ENCODE measurements around the gene HYDIN. TPM values are rescaled to one million over a fixed set of nuclear protein-coding genes. Genes with fewer than 3 reads are reported as not detected.

HYDIN gene
- total and polyA plus RNA-seq, 2 experiments from 2014 or later = 3.1 to 7.7 TPM

DNA sequence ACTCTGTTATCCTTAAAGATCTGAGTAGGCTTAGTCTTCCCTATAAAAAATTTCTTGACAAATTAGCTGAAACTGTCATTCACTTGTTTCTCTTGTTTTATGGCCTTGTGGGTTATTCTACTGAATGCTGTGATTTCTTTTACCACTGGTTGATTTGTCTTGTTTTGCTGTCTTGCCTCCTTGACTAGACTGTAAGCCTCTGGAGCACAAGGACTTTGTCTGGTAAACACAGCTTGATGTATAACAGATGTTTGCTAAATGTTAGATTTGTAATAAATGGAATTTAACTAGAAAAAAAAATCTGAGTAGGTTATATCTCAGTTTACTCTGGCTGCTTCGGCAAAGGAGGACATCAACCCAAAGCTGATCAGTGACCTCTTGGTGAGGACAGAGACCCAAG is 451.2 kb downstream of the HYDIN start (continued):
- TF ChIP-seq EZH2phosphoT487 (IDR thresholded peaks at IDR 0.05; ENCODE audit: unreplicated experiment) = no peak

DNA sequence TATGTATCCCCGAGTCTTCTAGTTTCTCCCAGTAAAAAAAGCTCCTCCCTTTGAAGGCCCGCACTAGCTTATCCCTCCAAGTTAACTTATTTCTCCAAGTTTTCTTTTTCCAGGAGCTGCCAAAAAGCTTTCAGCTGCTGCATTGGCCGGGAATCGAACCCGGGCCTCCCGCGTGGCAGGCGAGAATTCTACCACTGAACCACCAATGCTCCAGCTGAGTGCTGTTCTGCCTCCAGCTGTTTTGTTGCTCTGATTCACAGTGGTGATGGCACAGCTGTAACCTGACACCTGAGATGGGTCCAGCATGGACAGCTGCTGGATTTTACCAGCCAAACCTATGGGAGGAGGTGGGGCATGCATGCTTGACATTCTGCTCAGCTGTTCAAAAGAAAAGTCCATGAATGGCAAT is 451.6 kb downstream of the HYDIN start:
- Histone ChIP-seq H3K9me2 (ENCODE audit: insufficient read depth) (no peaks in the 10 kb centered on the region), H4K20me1 (replicated peaks; ENCODE audit: insufficient read depth) (0 out of 2 replicates have a peak, but pooled peaks cover 3% of the 10 kb centered on the region), H3K79me2 (replicated peaks; ENCODE audit: insufficient read depth) (no peaks in the 10 kb centered on the region), H3K4me3 (no peak overlapping the region), H2AFZ (no peak overlapping the region), H3K27ac (ENCODE audit: low read depth) (no peak overlapping the region), H3K4me2 (no peak overlapping the region), H3K4me1 (ENCODE audit: insufficient read depth) (0 out of 2 replicates have a peak, but pooled peaks cover 3% of the 10 kb centered on the region), H3F3A (replicated peaks; ENCODE audit: low read depth) (no peaks in the 10 kb centered on the region), H3K36me3 (ENCODE audit: insufficient read depth) (peaks cover 20% of the 10 kb centered on the region; the same call in 1 of the 2 replicates), H3K27me3 (ENCODE audit: insufficient read depth) (no peaks in the 10 kb centered on the region)
- DNase-seq (ENCODE audit: low spot score) (peak; percentile 86), ATAC-seq (peak; percentile 97)
- TF ChIP-seq CREB1 (CRISPR knock-in tag; IDR thresholded peaks at IDR 0.05; ENCODE audit: low read depth) (peak; percentile 64), POLR2AphosphoS5 (IDR thresholded peaks at IDR 0.05; ENCODE audit: low read depth) (peak; percentile 51)
- TF ChIP-seq, protein P1, sequence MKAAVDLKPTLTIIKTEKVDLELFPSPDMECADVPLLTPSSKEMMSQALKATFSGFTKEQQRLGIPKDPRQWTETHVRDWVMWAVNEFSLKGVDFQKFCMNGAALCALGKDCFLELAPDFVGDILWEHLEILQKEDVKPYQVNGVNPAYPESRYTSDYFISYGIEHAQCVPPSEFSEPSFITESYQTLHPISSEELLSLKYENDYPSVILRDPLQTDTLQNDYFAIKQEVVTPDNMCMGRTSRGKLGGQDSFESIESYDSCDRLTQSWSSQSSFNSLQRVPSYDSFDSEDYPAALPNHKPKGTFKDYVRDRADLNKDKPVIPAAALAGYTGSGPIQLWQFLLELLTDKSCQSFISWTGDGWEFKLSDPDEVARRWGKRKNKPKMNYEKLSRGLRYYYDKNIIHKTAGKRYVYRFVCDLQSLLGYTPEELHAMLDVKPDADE (IDR thresholded peaks at IDR 0.05) = no peak
- H3K27me3 Mint-ChIP-seq (ENCODE audit: insufficient read depth, low read depth, poor library complexity) = peaks cover 17% of the 10 kb centered on the region
- peaks cover 3% of the 10 kb centered on the region; the same call in 2 of the 3 replicates for H3K9me3 Mint-ChIP-seq
- H3K4me1 Mint-ChIP-seq = peaks cover 5% of the 10 kb centered on the region; the same call in 1 of the 3 replicates
- H3K36me3 Mint-ChIP-seq (ENCODE audit: low read depth) = peaks cover 63% of the 10 kb centered on the region
- H3K4me3 Mint-ChIP-seq = 0 out of 3 replicates have a peak overlapping the region, but pooled peaks have one; percentile 6
- no peak overlapping the region for H3K27ac Mint-ChIP-seq

DNA sequence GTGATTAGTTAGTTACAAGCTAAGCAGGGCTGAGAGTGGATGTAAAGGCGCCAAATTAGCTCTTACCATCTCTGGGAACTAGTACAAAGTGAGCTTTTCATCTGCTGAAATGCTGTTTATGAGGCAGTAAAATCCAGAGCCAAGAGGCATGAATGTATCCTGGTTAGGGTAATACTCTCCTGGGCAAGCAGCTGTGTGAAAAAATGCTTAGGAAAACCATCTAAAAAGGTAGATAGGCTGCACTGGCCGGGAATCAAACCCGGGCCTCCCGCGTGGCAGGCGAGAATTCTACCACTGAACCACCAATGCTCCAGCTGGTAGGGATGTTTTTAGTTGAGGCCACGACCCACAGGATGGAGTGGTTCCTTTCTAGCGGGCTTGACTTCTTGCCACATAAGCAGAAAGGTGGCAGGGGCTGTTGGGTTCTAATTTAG is 452.5 kb downstream of the HYDIN start:
- Histone ChIP-seq H3K9me2 (ENCODE audit: insufficient read depth) (no peaks in the 10 kb centered on the region), H3K27ac (ENCODE audit: low read depth) (no peak overlapping the region), H3K4me1 (ENCODE audit: insufficient read depth) (0 out of 2 replicates have a peak, but pooled peaks cover 3% of the 10 kb centered on the region), H3K27me3 (ENCODE audit: insufficient read depth) (no peaks in the 10 kb centered on the region), H3K79me2 (replicated peaks; ENCODE audit: insufficient read depth) (no peaks in the 10 kb centered on the region), H3K4me2 (no peak overlapping the region), H3K36me3 (ENCODE audit: insufficient read depth) (peaks cover 20% of the 10 kb centered on the region; the same call in 1 of the 2 replicates), H4K20me1 (replicated peaks; ENCODE audit: insufficient read depth) (0 out of 2 replicates have a peak, but pooled peaks cover 3% of the 10 kb centered on the region), H3K4me3 (no peak overlapping the region), H2AFZ (no peak overlapping the region), H3F3A (replicated peaks; ENCODE audit: low read depth) (no peaks in the 10 kb centered on the region)
- Mint-ChIP-seq H3K4me1 (peaks cover 5% of the 10 kb centered on the region; the same call in 1 of the 3 replicates), H3K4me3 (no peak overlapping the region), H3K36me3 (ENCODE audit: low read depth) (peaks cover 58% of the 10 kb centered on the region), H3K9me3 (peaks cover 3% of the 10 kb centered on the region; the same call in 2 of the 3 replicates), H3K27ac (no peak overlapping the region), H3K27me3 (ENCODE audit: insufficient read depth, low read depth, poor library complexity) (peaks cover 15% of the 10 kb centered on the region)
- TF ChIP-seq, protein P2, sequence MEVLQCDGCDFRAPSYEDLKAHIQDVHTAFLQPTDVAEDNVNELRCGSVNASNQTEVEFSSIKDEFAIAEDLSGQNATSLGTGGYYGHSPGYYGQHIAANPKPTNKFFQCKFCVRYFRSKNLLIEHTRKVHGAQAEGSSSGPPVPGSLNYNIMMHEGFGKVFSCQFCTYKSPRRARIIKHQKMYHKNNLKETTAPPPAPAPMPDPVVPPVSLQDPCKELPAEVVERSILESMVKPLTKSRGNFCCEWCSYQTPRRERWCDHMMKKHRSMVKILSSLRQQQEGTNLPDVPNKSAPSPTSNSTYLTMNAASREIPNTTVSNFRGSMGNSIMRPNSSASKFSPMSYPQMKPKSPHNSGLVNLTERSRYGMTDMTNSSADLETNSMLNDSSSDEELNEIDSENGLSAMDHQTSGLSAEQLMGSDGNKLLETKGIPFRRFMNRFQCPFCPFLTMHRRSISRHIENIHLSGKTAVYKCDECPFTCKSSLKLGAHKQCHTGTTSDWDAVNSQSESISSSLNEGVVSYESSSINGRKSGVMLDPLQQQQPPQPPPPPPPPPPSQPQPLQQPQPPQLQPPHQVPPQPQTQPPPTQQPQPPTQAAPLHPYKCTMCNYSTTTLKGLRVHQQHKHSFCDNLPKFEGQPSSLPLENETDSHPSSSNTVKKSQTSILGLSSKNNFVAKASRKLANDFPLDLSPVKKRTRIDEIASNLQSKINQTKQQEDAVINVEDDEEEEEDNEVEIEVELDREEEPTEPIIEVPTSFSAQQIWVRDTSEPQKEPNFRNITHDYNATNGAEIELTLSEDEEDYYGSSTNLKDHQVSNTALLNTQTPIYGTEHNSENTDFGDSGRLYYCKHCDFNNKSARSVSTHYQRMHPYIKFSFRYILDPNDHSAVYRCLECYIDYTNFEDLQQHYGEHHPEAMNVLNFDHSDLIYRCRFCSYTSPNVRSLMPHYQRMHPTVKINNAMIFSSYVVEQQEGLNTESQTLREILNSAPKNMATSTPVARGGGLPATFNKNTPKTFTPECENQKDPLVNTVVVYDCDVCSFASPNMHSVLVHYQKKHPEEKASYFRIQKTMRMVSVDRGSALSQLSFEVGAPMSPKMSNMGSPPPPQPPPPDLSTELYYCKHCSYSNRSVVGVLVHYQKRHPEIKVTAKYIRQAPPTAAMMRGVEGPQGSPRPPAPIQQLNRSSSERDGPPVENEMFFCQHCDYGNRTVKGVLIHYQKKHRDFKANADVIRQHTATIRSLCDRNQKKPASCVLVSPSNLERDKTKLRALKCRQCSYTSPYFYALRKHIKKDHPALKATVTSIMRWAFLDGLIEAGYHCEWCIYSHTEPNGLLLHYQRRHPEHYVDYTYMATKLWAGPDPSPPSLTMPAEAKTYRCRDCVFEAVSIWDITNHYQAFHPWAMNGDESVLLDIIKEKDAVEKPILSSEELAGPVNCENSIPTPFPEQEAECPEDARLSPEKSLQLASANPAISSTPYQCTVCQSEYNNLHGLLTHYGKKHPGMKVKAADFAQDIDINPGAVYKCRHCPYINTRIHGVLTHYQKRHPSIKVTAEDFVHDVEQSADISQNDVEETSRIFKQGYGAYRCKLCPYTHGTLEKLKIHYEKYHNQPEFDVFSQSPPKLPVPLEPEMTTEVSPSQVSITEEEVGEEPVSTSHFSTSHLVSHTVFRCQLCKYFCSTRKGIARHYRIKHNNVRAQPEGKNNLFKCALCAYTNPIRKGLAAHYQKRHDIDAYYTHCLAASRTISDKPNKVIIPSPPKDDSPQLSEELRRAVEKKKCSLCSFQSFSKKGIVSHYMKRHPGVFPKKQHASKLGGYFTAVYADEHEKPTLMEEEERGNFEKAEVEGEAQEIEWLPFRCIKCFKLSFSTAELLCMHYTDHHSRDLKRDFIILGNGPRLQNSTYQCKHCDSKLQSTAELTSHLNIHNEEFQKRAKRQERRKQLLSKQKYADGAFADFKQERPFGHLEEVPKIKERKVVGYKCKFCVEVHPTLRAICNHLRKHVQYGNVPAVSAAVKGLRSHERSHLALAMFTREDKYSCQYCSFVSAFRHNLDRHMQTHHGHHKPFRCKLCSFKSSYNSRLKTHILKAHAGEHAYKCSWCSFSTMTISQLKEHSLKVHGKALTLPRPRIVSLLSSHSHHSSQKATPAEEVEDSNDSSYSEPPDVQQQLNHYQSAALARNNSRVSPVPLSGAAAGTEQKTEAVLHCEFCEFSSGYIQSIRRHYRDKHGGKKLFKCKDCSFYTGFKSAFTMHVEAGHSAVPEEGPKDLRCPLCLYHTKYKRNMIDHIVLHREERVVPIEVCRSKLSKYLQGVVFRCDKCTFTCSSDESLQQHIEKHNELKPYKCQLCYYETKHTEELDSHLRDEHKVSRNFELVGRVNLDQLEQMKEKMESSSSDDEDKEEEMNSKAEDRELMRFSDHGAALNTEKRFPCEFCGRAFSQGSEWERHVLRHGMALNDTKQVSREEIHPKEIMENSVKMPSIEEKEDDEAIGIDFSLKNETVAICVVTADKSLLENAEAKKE (CRISPR knock-in tag; IDR thresholded peaks at IDR 0.05) = no peak
- TF ChIP-seq NANOG (IDR thresholded peaks at IDR 0.05; ENCODE audit: borderline replicate concordance) (no peak), STAT1 (IDR thresholded peaks at IDR 0.05; ENCODE audit: unreplicated experiment) (no peak), EZH2 (IDR thresholded peaks at IDR 0.05; ENCODE audit: low read depth, unreplicated experiment) (no peak), EZH2phosphoT487 (IDR thresholded peaks at IDR 0.05; ENCODE audit: unreplicated experiment) (no peak), POLR2AphosphoS5 (IDR thresholded peaks at IDR 0.05; ENCODE audit: low read depth) (no peak)
- TF ChIP-seq, protein P1 (IDR thresholded peaks at IDR 0.05) = no peak
- no peak for DNase-seq (ENCODE audit: low spot score)
- no peak for ATAC-seq

Measured in GM23338 (cell line).